Heart left ventricle (tissue), 16 donors: ENCODE results near the gene CFAP54. TPM values are rescaled to one million over a fixed set of nuclear protein-coding genes. Genes with fewer than 3 reads are reported as not detected.

ENCODE experiments used
- ATAC-seq, 4 donors: fragments of 200-7000 bp; cut with Tn5 transposase; one replicate each; pipeline ENCODE4 v1.9.1; 2020 to 2022; ENCODE audit warnings: moderate library complexity in 4 of 4, mild to moderate bottlenecking in 3 of 4, moderate number of reproducible peaks in 1 of 4
- DNase-seq, 5 donors: peaks; one replicate each; pipeline ENCODE4 v3.0.0-alpha.2; 2020
- H3K27ac ChIP-seq, 12 donors: fragments of 200-600 bp; sonication (generic) in 4 of 12; one replicate each; pipeline versions ENCODE4 v1.5.0 to v1.8.0; 2016 to 2022; ENCODE audit warnings: mild to moderate bottlenecking in 2 of 12
- H3K27me3 ChIP-seq, 9 donors: fragments of 200-600 bp; sonication (generic) in 2 of 9; one replicate each; pipeline versions ENCODE4 v1.5.1 to v1.8.0; 2016 to 2022; ENCODE audit warnings: mild to moderate bottlenecking in 3 of 9
- H3K36me3 ChIP-seq, 9 donors: fragments of 200-600 bp; sonication (generic) in 2 of 9; one replicate each; pipeline versions ENCODE4 v1.5.0 to v1.8.0; 2018 to 2022; ENCODE audit warnings: mild to moderate bottlenecking in 2 of 9
- H3K4me1 ChIP-seq, 12 donors: fragments of 200-600 bp; sonication (generic) in 4 of 12; one replicate each; pipeline versions ENCODE4 v1.5.0 to v1.8.0; 2016 to 2022; ENCODE audit warnings: mild to moderate bottlenecking in 3 of 12
- H3K4me3 ChIP-seq, 12 donors: fragments of 200-600 bp; sonication (generic) in 4 of 12; one replicate each; pipeline versions ENCODE4 v1.5.0 to v1.8.0; 2017 to 2022; ENCODE audit warnings: mild to moderate bottlenecking in 9 of 12, moderate library complexity in 4 of 12
- H3K9me3 ChIP-seq, 12 donors: fragments of 200-600 bp; sonication (generic) in 4 of 12; one replicate each; pipeline versions ENCODE4 v1.5.0 to v1.8.0; 2016 to 2022; ENCODE audit warnings: mild to moderate bottlenecking in 1 of 12
- CTCF ChIP-seq, 12 donors: fragments of 200-600 bp; sonication (generic) in 4 of 12; IDR thresholded peaks; one replicate each; pipeline versions ENCODE4 v1.5.0 to v1.8.0; 2018 to 2022; ENCODE audit warnings: antibody characterized with exemption in 12 of 12, mild to moderate bottlenecking in 5 of 12
- POLR2A ChIP-seq, 2 donors: fragments of 450-650 bp; IDR thresholded peaks; one replicate each; pipeline ENCODE4 v1.6.1; 2017; ENCODE audit warnings: antibody characterized with exemption in 2 of 2, mild to moderate bottlenecking in 2 of 2, moderate library complexity in 2 of 2
- WGBS, 4 donors: extraction: QIAGEN DNeasy Blood & Tissue Kit in 2 of 4; methylation state at CpG; one replicate each; pipeline versions ENCODE4 v1.1.5 to v1.1.7; 2013 to 2018; 5-methylcytosine and 5-hydroxymethylcytosine counted together
- intact Hi-C, 10 donors: fragments of 100-400 bp; cut with DNase I; formaldehyde crosslinking; loops; one replicate each; pipeline versions ENCODE4 v1.11.1 to v1.14.2; 2022
- polyA plus RNA-seq, 2 donors: library from polyadenylated mRNA; stranded (reverse); fragments of 200-250 nt; gene quantifications; one replicate each; pipeline ENCODE4 v1.2.3, GENCODE V29; 2013
- total RNA-seq, 9 donors: library from RNA; depleted of rRNA in 2 of 9; stranded (reverse); fragments of >200 nt in 2 of 9; fragmentation: NEBNext Ultra II Directional in 3 of 9; extraction: Animal tissue kit (Norgen Biotek cat#: 25700) in 3 of 9; gene quantifications; one replicate each; pipeline versions ENCODE4 v1.1.0 to v1.2.4, GENCODE V29; 2016 to 2023
- donor health status: ischemic (EF 13 %, LVEDD 7.1; RV severe dilation, severe dysfunction).
- donor health status: healthy with polysubstance abuse.
- donor health status: DM: no; HTN: yes; CAD: no.
- donor health status: DM: no; HTN: no; CAD: no.
- donor health status: ischemic (EF 25% LVEDD 6.9; RV normal size, moderate dysfunction).
- donor health status: ischemic (EF 25% LVEDD 5.7; RV mildly dilated, moderate dysfunction).
- donor health status: healthy.
- donor health status: DM: yes; HTN: yes; CAD: no.
- donor health status: ischemic (EF 35%, LVEDD 5.7; RV mildly dilated, moderate dysfunction).
- donor health status: nonischemic (EF 11% LVEDD 7.7; RV severe dilation, severe dysfunction).
- donor health status: DM: yes; HTN: yes; CAD: no.
- donor health status: PGD.
- donor health status: ischemic (EF 29% LVEDD 5.4; RV normal size, mild dysfunction).
- donor health status: nonischemic (EF 23%, LVEDD 6.1; RV moderate dilation, normal function).

Gene CFAP54
- total and polyA plus RNA-seq, 11 donors = 0.07 to 0.79 (median 0.13) TPM; not detected in 1

- no peak for TF ChIP-seq CTCF (IDR thresholded peaks at IDR 0.05)
- no peak for TF ChIP-seq POLR2A (IDR thresholded peaks at IDR 0.05)
- intact Hi-C loops = no loop called here
- Histone ChIP-seq H3K4me3 (no peak overlapping the region), H3K36me3 (no peaks in the 10 kb centered on the region), H3K9me3 (no peaks in the 10 kb centered on the region), H3K27me3 (no peaks in the 10 kb centered on the region), H3K4me1 (no peaks in the 10 kb centered on the region), H3K27ac (no peak overlapping the region)
- DNase-seq (no peak), ATAC-seq (no peak)
- 51 to 58% (median 55%) methylated on average over 4 of the region's 4 CpGs for whole genome bisulfite sequencing, 4 donors
Measured at GRCh38 chr12:96751626-96752025, 262.2 kb downstream of the CFAP54 start.

GRCh38 chr12:96752211-96752610 is 262.8 kb downstream of the CFAP54 start:
- DNase-seq (no peak), ATAC-seq (no peak)
- Histone ChIP-seq H3K36me3 (no peaks in the 10 kb centered on the region), H3K27me3 (no peaks in the 10 kb centered on the region), H3K27ac (no peak overlapping the region), H3K9me3 (no peaks in the 10 kb centered on the region), H3K4me1 (no peaks in the 10 kb centered on the region), H3K4me3 (no peak overlapping the region)
- WGBS, 4 donors = 43 to 86% (median 73%) methylated on average over 2 of the region's 2 CpGs
- intact Hi-C loops = no loop called here
- no peak for TF ChIP-seq CTCF (IDR thresholded peaks at IDR 0.05)
- TF ChIP-seq POLR2A (IDR thresholded peaks at IDR 0.05) = no peak

- H3K36me3 ChIP-seq = no peaks in the 10 kb centered on the region
- no peaks in the 10 kb centered on the region for H3K9me3 ChIP-seq
- ATAC-seq (no peak), DNase-seq (no peak)
- H3K27ac ChIP-seq = no peak overlapping the region
- 66 to 75% (median 74%) methylated on average over 3 of the region's 3 CpGs for WGBS, 4 donors
- no peaks in the 10 kb centered on the region for H3K4me1 ChIP-seq
- no peak for TF ChIP-seq POLR2A (IDR thresholded peaks at IDR 0.05)
- TF ChIP-seq CTCF (IDR thresholded peaks at IDR 0.05) = no peak
- no peaks in the 10 kb centered on the region for H3K27me3 ChIP-seq
- no peak overlapping the region for H3K4me3 ChIP-seq
- intact Hi-C loops = no loop called here
Measured at GRCh38 chr12:96766232-96766631, 276.9 kb downstream of the CFAP54 start.

GRCh38 chr12:96769400-96769799 is 280.0 kb downstream of the CFAP54 start:
- DNase-seq (no peak), ATAC-seq (no peak)
- no peak overlapping the region for H3K4me3 ChIP-seq
- H3K4me1 ChIP-seq = no peaks in the 10 kb centered on the region
- H3K9me3 ChIP-seq = peaks cover 0 to 6% (median 0%) of the 10 kb centered on the region in 12 donors
- TF ChIP-seq POLR2A (IDR thresholded peaks at IDR 0.05) (no peak), CTCF (IDR thresholded peaks at IDR 0.05) (no peak)
- no peaks in the 10 kb centered on the region for H3K27me3 ChIP-seq
- 80 to 87% (median 83%) methylated on average over 7 of the region's 7 CpGs for WGBS, 4 donors
- intact Hi-C loops = no loop called here
- no peaks in the 10 kb centered on the region for H3K36me3 ChIP-seq
- no peak overlapping the region for H3K27ac ChIP-seq
